WERI-Rb-1 (cell line): ENCODE results near the gene ABCC4.
"Not testable (repeated sequence)": the region's sequence is repeated elsewhere in the genome, so short reads cannot be mapped to it uniquely, and the experiment has no call there.

ENCODE experiments used
- DNase-seq: peaks from one replicate; pipeline ENCODE4 v3.0.0-alpha.2; 2020
- H3K27ac ChIP-seq: fragments of 250-450 bp; sonication (Bioruptor Pico); 2 replicates; pipeline ENCODE4 v1.5.1; 2020; ENCODE audit warnings: mild to moderate bottlenecking, moderate library complexity
- H3K27me3 ChIP-seq: fragments of 250-450 bp; sonication (Bioruptor Pico); 2 replicates; pipeline ENCODE4 v1.5.1; 2021; ENCODE audit warnings: mild to moderate bottlenecking, low read depth, moderate library complexity; ENCODE audit not compliant: insufficient read depth, severe bottlenecking
- H3K36me3 ChIP-seq: fragments of 250-450 bp; sonication (Bioruptor Pico); 2 replicates; pipeline ENCODE4 v1.5.1; 2020; ENCODE audit warnings: mild to moderate bottlenecking, moderate library complexity
- H3K4me3 ChIP-seq: 2 replicates; pipeline ENCODE4 v1.5.1; 2011; ENCODE audit warnings: low read depth, mild to moderate bottlenecking, control low read depth, low read length
- H3K9me3 ChIP-seq: fragments of 250-450 bp; sonication (Bioruptor Pico); 2 replicates; pipeline ENCODE4 v1.5.1; 2021; ENCODE audit warnings: mild to moderate bottlenecking, moderate library complexity; ENCODE audit not compliant: severe bottlenecking
- CTCF ChIP-seq: IDR thresholded peaks from 2 replicates; pipeline ENCODE4 v1.5.1; 2011; ENCODE audit warnings: low read depth, mild to moderate bottlenecking, control low read depth, inconsistent platforms, low read length

The ABCC4 gene

GRCh38 chr13:95180513-95181245 lies 120.6 kb downstream of the ABCC4 start:
- no peak for TF ChIP-seq CTCF
- H3K4me3 ChIP-seq, result no peak overlapping the region

GRCh38 chr13:95176611-95177259 lies 124.5 kb downstream of the ABCC4 start:
- no peak for TF ChIP-seq CTCF
- no peak for DNase-seq
- no peak overlapping the region for H3K27ac ChIP-seq
- H3K27me3 ChIP-seq, result no peaks in the 10 kb centered on the region
- H3K36me3 ChIP-seq, result no peaks in the 10 kb centered on the region; the same call in 1 of the 2 replicates
- H3K4me3 ChIP-seq, result no peak overlapping the region
- no peaks in the 10 kb centered on the region for H3K9me3 ChIP-seq

More at GRCh38 chr13:95180513-95181245, 120.6 kb downstream of the ABCC4 start:
- Histone ChIP-seq H3K27ac (no peak overlapping the region), H3K27me3 (no peaks in the 10 kb centered on the region), H3K36me3 (no peaks in the 10 kb centered on the region; the same call in 1 of the 2 replicates), H3K9me3 (no peaks in the 10 kb centered on the region)
- DNase-seq, result no peak

- no peaks in the 10 kb centered on the region for H3K27me3 ChIP-seq
- H3K9me3 ChIP-seq, result no peaks in the 10 kb centered on the region
- H3K27ac ChIP-seq, result no peak overlapping the region
- no peak for DNase-seq
- H3K36me3 ChIP-seq, result no peaks in the 10 kb centered on the region; the same call in 1 of the 2 replicates
- no peak overlapping the region for H3K4me3 ChIP-seq
- no peak for TF ChIP-seq CTCF
Measured at GRCh38 chr13:95174517-95174916, 126.7 kb downstream of the ABCC4 start.

GRCh38 chr13:95168191-95168590 lies 133.1 kb downstream of the ABCC4 start:
- Histone ChIP-seq H3K27ac (no peak overlapping the region), H3K4me3 (no peak overlapping the region), H3K9me3 (no peaks in the 10 kb centered on the region), H3K36me3 (peaks cover 9% of the 10 kb centered on the region; the same call in 1 of the 2 replicates), H3K27me3 (no peaks in the 10 kb centered on the region)
- peak; percentile 57 for DNase-seq
- TF ChIP-seq CTCF, result no peak

- not testable (repeated sequence) for H3K27ac ChIP-seq, H3K4me3 ChIP-seq, H3K36me3 ChIP-seq, DNase-seq, H3K9me3 ChIP-seq, H3K27me3 ChIP-seq
Measured at GRCh38 chr13:95167003-95167402, 134.2 kb downstream of the ABCC4 start.

- Histone ChIP-seq H3K36me3 (peaks cover 9% of the 10 kb centered on the region), H3K27me3 (no peaks in the 10 kb centered on the region), H3K27ac (no peak overlapping the region), H3K4me3 (no peak overlapping the region), H3K9me3 (no peaks in the 10 kb centered on the region)
- DNase-seq, result no peak
- TF ChIP-seq CTCF, result no peak
Measured at GRCh38 chr13:95164830-95165229, 136.4 kb downstream of the ABCC4 start.
